Measurements from ENCODE around the gene RAB44.

GRCh38 chr6:36655085-36655724, 42.4 kb upstream of the RAB44 start:
- TF ChIP-seq TAF1 (IDR thresholded peaks at IDR 0.05; ENCODE audit: low read depth, low read length) (no peak), POLR2A (IDR thresholded peaks at IDR 0.05; ENCODE audit: low read depth, low read length) (no peak), POLR2AphosphoS5 (IDR thresholded peaks at IDR 0.05; ENCODE audit: low read depth, low read length) (no peak), SPI1 (IDR thresholded peaks at IDR 0.05; ENCODE audit: low read depth, low read length) (no peak)

Data from GM12891 (cell line).